ENCODE measurements around the gene GALNT10.

DNA sequence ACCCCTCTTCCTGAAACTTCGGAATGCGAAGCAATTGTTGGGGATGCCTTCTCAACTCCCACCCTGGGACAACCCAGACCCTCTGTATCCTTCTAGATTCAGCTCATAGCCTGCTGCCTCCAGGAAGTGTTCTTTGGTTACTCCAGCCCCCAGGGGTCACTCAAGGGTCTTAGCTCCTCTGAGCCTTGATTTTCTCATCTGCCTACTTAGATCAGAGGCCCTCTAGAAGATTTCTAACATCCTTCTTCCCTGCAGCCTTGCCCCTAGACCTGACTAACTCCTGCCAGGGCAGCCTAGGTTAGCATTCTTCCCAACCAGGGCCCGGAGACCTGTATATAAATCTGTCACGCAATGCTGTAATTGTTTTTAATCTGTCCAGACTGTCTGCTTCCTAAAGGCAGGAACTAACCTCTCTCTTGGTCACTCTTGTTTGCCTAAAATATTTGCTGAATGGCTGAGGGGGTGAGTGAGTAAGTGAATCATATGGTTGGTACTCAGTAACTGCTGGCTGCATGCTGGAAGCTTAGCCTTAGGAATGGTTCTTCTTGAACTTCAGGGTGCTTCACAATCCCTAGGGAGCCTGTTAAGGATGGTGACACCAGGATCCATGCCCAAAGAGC is 8.2 kb downstream of the GALNT10 start:
- TF ChIP-seq MAX (CRISPR knock-in tag; IDR thresholded peaks at IDR 0.05): no peak
- no peak for TF ChIP-seq CTCF (IDR thresholded peaks at IDR 0.05)
- no peak for TF ChIP-seq GRHL2 (CRISPR knock-in tag; IDR thresholded peaks at IDR 0.05; ENCODE audit: insufficient replicate concordance, severe bottlenecking)
- TF ChIP-seq, protein P1, sequence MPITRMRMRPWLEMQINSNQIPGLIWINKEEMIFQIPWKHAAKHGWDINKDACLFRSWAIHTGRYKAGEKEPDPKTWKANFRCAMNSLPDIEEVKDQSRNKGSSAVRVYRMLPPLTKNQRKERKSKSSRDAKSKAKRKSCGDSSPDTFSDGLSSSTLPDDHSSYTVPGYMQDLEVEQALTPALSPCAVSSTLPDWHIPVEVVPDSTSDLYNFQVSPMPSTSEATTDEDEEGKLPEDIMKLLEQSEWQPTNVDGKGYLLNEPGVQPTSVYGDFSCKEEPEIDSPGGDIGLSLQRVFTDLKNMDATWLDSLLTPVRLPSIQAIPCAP (CRISPR knock-in tag; IDR thresholded peaks at IDR 0.05): no peak
- TF ChIP-seq TCF7 (CRISPR knock-in tag; IDR thresholded peaks at IDR 0.05; ENCODE audit: low read depth): no peak
- TF ChIP-seq CREB1 (CRISPR knock-in tag; IDR thresholded peaks at IDR 0.05): no peak
- TF ChIP-seq ESRRA (CRISPR knock-in tag; IDR thresholded peaks at IDR 0.05; ENCODE audit: borderline replicate concordance): no peak

All from WTC11 (cell line).